Stimulated activated CD8-positive, alpha-beta memory T cell treated with anti-CD3 and anti-CD28 coated beads, Interleukin-7, amount 100 ng/mL, for 24 hours (primary cell): Measurements from ENCODE around the gene LCN6.
"Not testable (repeated sequence)": the region's sequence is repeated elsewhere in the genome, so short reads cannot be mapped to it uniquely, and the experiment has no call there.

ENCODE experiments used
- DNase-seq: peaks from one replicate; pipeline ENCODE4 v3.0.0-alpha.2; 2020; ENCODE audit warnings: low read depth

Gene LCN6

GRCh38 chr9:136748201-136748600, at the start of gene LCN6:
Gene LCN6, minus strand, starts transcription at chr9:136748525. Its CDS starts 42 bp downstream, at chr9:136748483.
- DNase-seq, result no peak

GRCh38 chr9:136796775-136797347, 48.5 kb upstream of the LCN6 start:
- DNase-seq, result not testable (repeated sequence)

GRCh38 chr9:136796238-136796774, 48.0 kb upstream of the LCN6 start, which contains the start of gene CCDC183:
Gene CCDC183, plus strand, starts transcription at chr9:136796338. Its CDS starts 60 bp downstream, at chr9:136796398.
- DNase-seq, result no peak

GRCh38 chr9:136795000-136795348, 46.6 kb upstream of the LCN6 start:
- no peak for DNase-seq

GRCh38 chr9:136794281-136794999, 46.1 kb upstream of the LCN6 start:
- DNase-seq, result no peak

GRCh38 chr9:136793086-136793946, 45.0 kb upstream of the LCN6 start:
- no peak for DNase-seq

GRCh38 chr9:136792321-136793085, 44.2 kb upstream of the LCN6 start:
- DNase-seq, result no peak

- DNase-seq, result no peak
Observed at GRCh38 chr9:136791516-136792276, 43.4 kb upstream of the LCN6 start.

- peak; percentile 99 for DNase-seq
Observed at GRCh38 chr9:136790640-136791515, 42.6 kb upstream of the LCN6 start, which contains the start of gene TMEM141. Gene TMEM141, plus strand, starts transcription at chr9:136791344. Its CDS starts 27 bp downstream, at chr9:136791371.

- DNase-seq, result no peak
Observed at GRCh38 chr9:136789523-136789937, 41.2 kb upstream of the LCN6 start.

GRCh38 chr9:136788644-136789522, 40.6 kb upstream of the LCN6 start:
- not testable (repeated sequence) for DNase-seq

- DNase-seq, result no peak
Observed at GRCh38 chr9:136787690-136788400, 39.5 kb upstream of the LCN6 start.

- not testable (repeated sequence) for DNase-seq
Observed at GRCh38 chr9:136786983-136787382, 38.7 kb upstream of the LCN6 start.

- DNase-seq, result no peak
Observed at GRCh38 chr9:136786451-136786850, 38.1 kb upstream of the LCN6 start.

GRCh38 chr9:136785565-136786355, 37.4 kb upstream of the LCN6 start:
- not testable (repeated sequence) for DNase-seq

- DNase-seq, result no peak
Observed at GRCh38 chr9:136784997-136785361, 36.7 kb upstream of the LCN6 start.

GRCh38 chr9:136784249-136784996, 36.1 kb upstream of the LCN6 start:
- DNase-seq, result no peak
